Endothelial cell of umbilical vein (primary cell): Measurements from ENCODE around the gene CROCC2.

Experiments used
- EZH2 ChIP-seq: IDR thresholded peaks from 2 replicates; pipeline ENCODE4 v1.6.1; 2012; ENCODE audit warnings: borderline replicate concordance, low read depth, mild to moderate bottlenecking, moderate library complexity, low read length, inconsistent platforms; ENCODE audit not compliant: severe bottlenecking
- FOS ChIP-seq: IDR thresholded peaks from 2 replicates; pipeline ENCODE4 v1.6.1; 2011; ENCODE audit warnings: mild to moderate bottlenecking, low read length, moderate library complexity, borderline replicate concordance; ENCODE audit not compliant: insufficient read depth
- GATA2 ChIP-seq: IDR thresholded peaks from 2 replicates; pipeline ENCODE4 v1.7.0; 2011; ENCODE audit warnings: low read depth, mild to moderate bottlenecking, moderate library complexity, mixed read lengths, low read length; ENCODE audit not compliant: insufficient read length, insufficient read depth
- JUN ChIP-seq: IDR thresholded peaks from 2 replicates; pipeline ENCODE4 v1.6.1; 2011; ENCODE audit warnings: borderline replicate concordance, low read depth; ENCODE audit not compliant: insufficient read length, insufficient read depth
- MYC ChIP-seq: IDR thresholded peaks from one replicate; pipeline ENCODE4 v1.6.1; 2011; ENCODE audit warnings: mild to moderate bottlenecking, low read depth, low read length
- POLR2A ChIP-seq: IDR thresholded peaks from 2 replicates; pipeline ENCODE4 v1.6.1; 2012; ENCODE audit warnings: low read depth, mild to moderate bottlenecking, control low read depth, low read length
- POLR2AphosphoS5 ChIP-seq: IDR thresholded peaks from 2 replicates; pipeline ENCODE4 v1.6.1; 2012; ENCODE audit warnings: low read depth, mild to moderate bottlenecking, control low read depth, low read length, moderate library complexity; ENCODE audit not compliant: insufficient read depth
- TF ChIP-seq, protein P1 (sequence below), 2 donors: IDR thresholded peaks; 1 replicate in 1 of 2; 2 replicates in 1 of 2; pipeline ENCODE4 v1.5.1; 2011; ENCODE audit warnings: low read length in 2 of 2, mild to moderate bottlenecking in 2 of 2, moderate library complexity in 2 of 2, control low read depth in 1 of 2, inconsistent platforms in 1 of 2, low read depth in 1 of 2; ENCODE audit not compliant: insufficient read depth in 1 of 2; ENCODE audit errors: extremely low read depth in 1 of 2
- TF ChIP-seq, protein P2 (sequence below): IDR thresholded peaks from 2 replicates; pipeline ENCODE4 v1.6.1; 2011; ENCODE audit not compliant: insufficient read depth, insufficient read length

DNA sequence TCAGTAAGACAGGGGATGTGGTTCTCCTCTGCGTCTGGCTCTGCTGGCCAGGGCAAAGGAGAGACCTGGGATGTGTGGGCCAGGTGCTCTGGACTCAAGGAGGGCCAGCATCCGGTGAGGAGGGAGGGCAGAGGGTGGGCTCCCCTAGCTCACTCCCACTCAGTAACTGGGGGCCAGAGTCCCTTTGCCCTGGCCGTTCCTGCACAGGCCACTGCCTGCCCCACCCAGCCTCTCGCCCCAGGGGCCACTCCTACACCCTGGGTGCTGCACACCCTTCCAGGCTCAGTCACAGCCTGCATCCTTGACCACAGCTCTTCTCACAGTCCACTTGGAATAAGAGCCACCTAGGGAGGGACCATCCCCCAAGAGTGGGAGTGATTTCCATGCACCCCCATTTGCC, 133.3 kb downstream of the CROCC2 start:
- TF ChIP-seq, protein P1, sequence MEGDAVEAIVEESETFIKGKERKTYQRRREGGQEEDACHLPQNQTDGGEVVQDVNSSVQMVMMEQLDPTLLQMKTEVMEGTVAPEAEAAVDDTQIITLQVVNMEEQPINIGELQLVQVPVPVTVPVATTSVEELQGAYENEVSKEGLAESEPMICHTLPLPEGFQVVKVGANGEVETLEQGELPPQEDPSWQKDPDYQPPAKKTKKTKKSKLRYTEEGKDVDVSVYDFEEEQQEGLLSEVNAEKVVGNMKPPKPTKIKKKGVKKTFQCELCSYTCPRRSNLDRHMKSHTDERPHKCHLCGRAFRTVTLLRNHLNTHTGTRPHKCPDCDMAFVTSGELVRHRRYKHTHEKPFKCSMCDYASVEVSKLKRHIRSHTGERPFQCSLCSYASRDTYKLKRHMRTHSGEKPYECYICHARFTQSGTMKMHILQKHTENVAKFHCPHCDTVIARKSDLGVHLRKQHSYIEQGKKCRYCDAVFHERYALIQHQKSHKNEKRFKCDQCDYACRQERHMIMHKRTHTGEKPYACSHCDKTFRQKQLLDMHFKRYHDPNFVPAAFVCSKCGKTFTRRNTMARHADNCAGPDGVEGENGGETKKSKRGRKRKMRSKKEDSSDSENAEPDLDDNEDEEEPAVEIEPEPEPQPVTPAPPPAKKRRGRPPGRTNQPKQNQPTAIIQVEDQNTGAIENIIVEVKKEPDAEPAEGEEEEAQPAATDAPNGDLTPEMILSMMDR (IDR thresholded peaks at IDR 0.05; ENCODE audit: extremely low read depth in 1 of 2, insufficient read depth in 1 of 2, low read depth in 1 of 2, low read length in 2 of 2): no peak
- TF ChIP-seq FOS: no peak
- no peak for TF ChIP-seq POLR2AphosphoS5
- TF ChIP-seq EZH2: no peak
- TF ChIP-seq POLR2A: no peak
- TF ChIP-seq, protein P2, sequence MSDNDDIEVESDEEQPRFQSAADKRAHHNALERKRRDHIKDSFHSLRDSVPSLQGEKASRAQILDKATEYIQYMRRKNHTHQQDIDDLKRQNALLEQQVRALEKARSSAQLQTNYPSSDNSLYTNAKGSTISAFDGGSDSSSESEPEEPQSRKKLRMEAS: no peak
- TF ChIP-seq MYC: no peak
- TF ChIP-seq JUN: no peak
- TF ChIP-seq GATA2: no peak
